ENCODE measurements around the gene TDP2.
A peak's percentile ranks its signal among the peaks of the same experiment; 100 is the strongest.
"Not testable (repeated sequence)": the region's sequence is repeated elsewhere in the genome, so short reads cannot be mapped to it uniquely, and the experiment has no call there.

TDP2 gene

GRCh38 chr6:24667378-24667803, 692 bp upstream of the TDP2 start:
- FAIRE-seq (no peak), DNase-seq (ENCODE audit: insufficient read length, low spot score) (peak; percentile 15)
- no peak for TF ChIP-seq POLR2A (IDR thresholded peaks at IDR 0.05; ENCODE audit: low read depth, low read length)

- FAIRE-seq (no peak), DNase-seq (ENCODE audit: insufficient read length, low spot score) (peak; percentile 9)
- TF ChIP-seq POLR2A (IDR thresholded peaks at IDR 0.05; ENCODE audit: low read depth, low read length), result no peak
Observed at GRCh38 chr6:24666097-24666640, 530 bp downstream of the TDP2 start.

GRCh38 chr6:24664046-24664987, 2.4 kb downstream of the TDP2 start:
- TF ChIP-seq POLR2A (IDR thresholded peaks at IDR 0.05; ENCODE audit: low read depth, low read length), result no peak
- DNase-seq (ENCODE audit: insufficient read length, low spot score) (no peak), FAIRE-seq (no peak)

GRCh38 chr6:24663189-24663588, 3.5 kb downstream of the TDP2 start:
- no peak for TF ChIP-seq POLR2A (IDR thresholded peaks at IDR 0.05; ENCODE audit: low read depth, low read length)
- FAIRE-seq (no peak), DNase-seq (ENCODE audit: insufficient read length, low spot score) (no peak)

- FAIRE-seq (no peak), DNase-seq (ENCODE audit: insufficient read length, low spot score) (no peak)
- TF ChIP-seq POLR2A (IDR thresholded peaks at IDR 0.05; ENCODE audit: low read depth, low read length), result no peak
Observed at GRCh38 chr6:24662236-24662635, 4.5 kb downstream of the TDP2 start.

GRCh38 chr6:24661759-24662158, 4.9 kb downstream of the TDP2 start:
- not testable (repeated sequence) for DNase-seq (ENCODE audit: insufficient read length, low spot score); FAIRE-seq

GRCh38 chr6:24660105-24660504, 6.6 kb downstream of the TDP2 start:
- peak; percentile 23 for FAIRE-seq
- DNase-seq (ENCODE audit: insufficient read length, low spot score), result no peak
- no peak for TF ChIP-seq POLR2A (IDR thresholded peaks at IDR 0.05; ENCODE audit: low read depth, low read length)

GRCh38 chr6:24659561-24659960, 7.1 kb downstream of the TDP2 start:
- FAIRE-seq (no peak), DNase-seq (ENCODE audit: insufficient read length, low spot score) (no peak)
- TF ChIP-seq POLR2A (IDR thresholded peaks at IDR 0.05; ENCODE audit: low read depth, low read length), result no peak

- peak; percentile 61 for FAIRE-seq
- no peak for TF ChIP-seq POLR2A (IDR thresholded peaks at IDR 0.05; ENCODE audit: low read depth, low read length)
- DNase-seq (ENCODE audit: insufficient read length, low spot score), result no peak
Observed at GRCh38 chr6:24658573-24659560, 7.8 kb downstream of the TDP2 start.

GRCh38 chr6:24655215-24655614, 11.5 kb downstream of the TDP2 start:
- FAIRE-seq (no peak), DNase-seq (ENCODE audit: insufficient read length, low spot score) (no peak)
- no peak for TF ChIP-seq POLR2A (IDR thresholded peaks at IDR 0.05; ENCODE audit: low read depth, low read length)

GRCh38 chr6:24650365-24650764, 16.3 kb downstream of the TDP2 start:
- FAIRE-seq (no peak), DNase-seq (ENCODE audit: insufficient read length, low spot score) (no peak)
- no peak for TF ChIP-seq POLR2A (IDR thresholded peaks at IDR 0.05; ENCODE audit: low read depth, low read length)

- DNase-seq (ENCODE audit: insufficient read length, low spot score) (no peak), FAIRE-seq (no peak)
- TF ChIP-seq POLR2A (IDR thresholded peaks at IDR 0.05; ENCODE audit: low read depth, low read length), result no peak
Observed at GRCh38 chr6:24649691-24650090, 17.0 kb downstream of the TDP2 start.

GRCh38 chr6:24648276-24648675, 18.4 kb downstream of the TDP2 start:
- no peak for DNase-seq (ENCODE audit: insufficient read length, low spot score)
- TF ChIP-seq POLR2A (IDR thresholded peaks at IDR 0.05; ENCODE audit: low read depth, low read length), result no peak
- FAIRE-seq, result no peak

- no peak for TF ChIP-seq POLR2A (IDR thresholded peaks at IDR 0.05; ENCODE audit: low read depth, low read length)
- FAIRE-seq, result peak; percentile 95
- DNase-seq (ENCODE audit: insufficient read length, low spot score), result peak; percentile 15
Observed at GRCh38 chr6:24646771-24647170, 19.9 kb downstream of the TDP2 start.
